ENCODE measurements around the gene NTSR1.

NTSR1 gene

DNA sequence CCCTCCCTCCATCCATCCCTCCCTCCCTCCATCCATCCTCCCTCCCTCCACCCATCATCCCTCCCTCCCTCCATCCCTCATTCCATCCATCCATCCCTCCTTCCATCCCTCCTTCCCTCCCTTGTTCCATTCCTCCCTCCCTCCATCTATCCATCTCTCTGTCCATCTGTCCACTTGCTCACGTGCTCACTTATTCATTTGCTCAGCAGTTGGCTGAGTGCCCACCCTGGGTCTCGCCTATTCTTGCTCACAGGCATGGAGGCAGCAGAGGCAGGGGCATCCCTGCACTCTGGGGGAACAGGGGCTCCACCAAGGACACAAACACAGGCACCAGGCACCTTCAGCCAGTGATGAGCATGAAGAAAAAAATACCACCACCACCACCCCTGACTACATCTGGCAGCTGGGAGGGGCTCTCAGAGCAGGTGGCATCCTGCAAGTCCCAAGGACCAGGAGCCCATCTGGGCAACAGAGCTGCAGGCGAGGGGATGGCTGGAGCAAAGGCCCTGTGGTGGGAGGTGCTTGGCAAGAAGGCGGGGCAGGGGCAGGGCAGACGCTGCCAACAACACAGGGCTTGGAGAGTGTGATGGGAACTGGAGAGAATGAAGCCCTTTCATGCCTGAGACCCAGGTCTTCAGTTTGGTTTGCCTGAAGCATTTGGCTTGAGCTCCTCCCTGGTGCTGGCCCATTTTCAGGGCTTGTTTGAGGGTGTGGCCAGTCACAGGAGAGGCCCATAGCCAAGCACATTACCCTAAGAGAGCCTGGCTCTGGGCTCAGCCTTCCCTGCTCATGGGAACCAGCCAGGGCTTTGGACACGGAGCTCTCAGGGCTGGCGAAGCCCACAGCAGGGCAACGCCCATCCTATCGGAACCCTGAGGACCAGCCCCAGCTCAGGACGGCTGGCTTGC is 47.4 kb downstream of the NTSR1 start:
- DNase-seq (ENCODE audit: low read depth in 2 of 2), result no peak

DNA sequence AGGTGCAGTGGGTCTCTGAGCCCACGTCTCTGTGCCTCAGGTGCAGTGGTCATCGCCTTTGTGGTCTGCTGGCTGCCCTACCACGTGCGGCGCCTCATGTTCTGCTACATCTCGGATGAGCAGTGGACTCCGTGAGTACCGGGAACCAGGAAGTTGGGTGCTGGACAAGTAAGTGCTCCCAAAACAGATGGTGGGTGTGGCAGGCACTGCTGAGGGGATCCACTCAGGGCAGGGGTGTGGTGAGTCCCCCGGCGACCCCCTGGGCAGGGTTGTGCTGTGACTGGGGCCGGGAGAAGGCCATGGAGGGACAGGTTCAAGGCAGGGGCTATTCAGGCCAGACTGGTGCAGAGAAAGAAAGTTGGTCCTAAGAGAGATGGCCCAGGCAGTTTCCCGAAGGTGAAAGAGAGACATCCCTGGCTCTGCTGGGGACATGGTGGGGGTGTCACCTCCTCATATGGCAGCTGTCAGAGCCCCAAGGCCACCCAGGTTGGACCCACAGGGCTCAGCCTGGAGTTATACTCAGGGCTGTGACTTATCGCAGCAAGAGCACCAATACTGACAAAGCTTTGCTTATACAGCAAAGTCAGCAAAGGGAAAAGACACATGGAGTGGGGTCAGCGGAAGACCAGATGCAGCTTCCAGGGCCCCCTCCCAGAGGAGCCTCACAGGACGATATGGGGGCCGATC is 49.7 kb downstream of the NTSR1 start:
- DNase-seq (ENCODE audit: low read depth in 2 of 2), result no peak

DNA sequence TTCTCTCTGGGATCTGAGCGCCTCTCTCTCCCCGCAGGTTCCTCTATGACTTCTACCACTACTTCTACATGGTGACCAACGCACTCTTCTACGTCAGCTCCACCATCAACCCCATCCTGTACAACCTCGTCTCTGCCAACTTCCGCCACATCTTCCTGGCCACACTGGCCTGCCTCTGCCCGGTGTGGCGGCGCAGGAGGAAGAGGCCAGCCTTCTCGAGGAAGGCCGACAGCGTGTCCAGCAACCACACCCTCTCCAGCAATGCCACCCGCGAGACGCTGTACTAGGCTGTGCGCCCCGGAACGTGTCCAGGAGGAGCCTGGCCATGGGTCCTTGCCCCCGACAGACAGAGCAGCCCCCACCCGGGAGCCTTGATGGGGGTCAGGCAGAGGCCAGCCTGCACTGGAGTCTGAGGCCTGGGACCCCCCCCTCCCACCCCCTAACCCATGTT is 51.4 kb downstream of the NTSR1 start:
- DNase-seq (ENCODE audit: low read depth in 2 of 2), result no peak

DNA sequence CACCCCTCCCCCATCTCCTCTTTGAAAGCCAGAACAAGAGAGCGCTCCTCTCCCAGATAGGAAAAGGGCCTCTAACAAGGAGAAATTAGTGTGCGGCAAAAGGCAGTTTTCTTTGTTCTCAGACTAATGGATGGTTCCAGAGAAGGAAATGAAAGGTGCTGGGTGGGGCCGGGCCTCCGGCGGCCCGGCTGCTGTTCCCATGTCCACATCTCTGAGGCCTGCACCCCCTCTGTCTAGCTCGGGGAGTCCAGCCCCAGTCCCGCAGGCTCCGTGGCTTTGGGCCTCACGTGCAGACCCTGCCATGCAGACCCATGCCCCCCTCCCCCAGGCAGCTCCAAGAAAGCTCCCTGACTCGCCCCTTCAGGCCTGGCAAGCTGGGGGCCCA is 51.8 kb downstream of the NTSR1 start:
- no peak for DNase-seq (ENCODE audit: low read depth in 2 of 2)

DNA sequence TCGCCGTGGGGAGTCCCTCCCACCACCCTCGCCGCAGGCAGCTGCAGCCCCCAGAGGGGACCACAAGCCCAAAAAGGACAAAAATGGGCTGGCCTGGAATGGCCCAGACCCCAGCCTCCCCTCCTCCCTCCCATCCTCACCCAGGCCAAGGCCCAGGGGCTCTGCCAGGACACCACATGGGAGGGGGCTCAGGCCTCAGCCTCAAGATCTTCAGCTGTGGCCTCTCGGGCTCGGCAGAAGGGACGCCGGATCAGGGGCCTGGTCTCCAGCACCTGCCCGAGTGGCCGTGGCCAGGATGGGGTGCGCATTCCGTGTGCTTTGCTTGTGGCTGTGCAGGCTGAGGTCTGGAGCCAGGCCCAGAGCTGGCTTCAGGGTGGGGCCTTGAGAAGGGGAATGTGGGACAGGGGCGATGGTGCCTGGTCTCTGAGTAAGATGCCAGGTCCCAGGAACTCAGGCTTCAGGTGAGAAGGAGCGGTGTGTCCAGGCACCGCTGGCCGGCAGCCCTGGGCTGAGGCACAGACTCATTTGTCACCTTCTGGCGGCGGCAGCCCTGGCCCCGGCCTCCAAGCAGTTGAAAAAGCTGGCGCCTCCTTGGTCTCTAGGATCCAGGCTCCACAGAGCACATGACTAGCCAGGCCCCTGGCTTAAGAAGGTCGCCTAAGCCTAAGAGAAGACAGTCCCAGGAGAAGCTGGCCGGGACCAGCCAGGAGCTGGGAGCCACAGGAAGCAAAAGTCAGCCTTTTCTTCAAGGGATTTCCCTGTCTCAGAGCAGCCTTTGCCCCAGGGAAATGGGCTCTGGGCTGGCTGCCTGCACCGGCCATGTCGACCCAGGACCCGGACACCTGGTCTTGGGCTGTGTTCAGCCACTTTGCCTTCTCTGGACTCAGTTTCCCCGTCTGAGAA is 52.5 kb downstream of the NTSR1 start:
- no peak for DNase-seq (ENCODE audit: low read depth in 2 of 2)

DNA sequence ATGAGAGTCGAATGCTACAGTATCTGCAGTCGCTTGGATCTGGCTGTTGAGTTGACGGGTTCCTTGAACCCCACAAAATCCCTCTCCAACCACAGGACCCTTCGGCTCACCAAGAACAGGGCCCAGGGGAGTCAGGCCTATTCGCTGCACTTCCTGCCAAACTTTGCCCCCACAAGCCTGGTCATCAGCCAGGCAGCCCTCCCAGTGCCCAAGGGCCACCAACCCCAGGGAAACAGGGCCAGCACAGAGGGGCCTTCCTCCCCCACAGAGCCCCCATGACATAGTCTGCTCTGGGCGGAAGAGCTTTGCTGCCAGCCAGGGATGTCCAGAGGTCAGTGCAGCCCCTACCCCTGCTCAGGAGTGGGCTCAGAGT is 53.1 kb downstream of the NTSR1 start:
- DNase-seq (ENCODE audit: low read depth in 2 of 2), result no peak

DNA sequence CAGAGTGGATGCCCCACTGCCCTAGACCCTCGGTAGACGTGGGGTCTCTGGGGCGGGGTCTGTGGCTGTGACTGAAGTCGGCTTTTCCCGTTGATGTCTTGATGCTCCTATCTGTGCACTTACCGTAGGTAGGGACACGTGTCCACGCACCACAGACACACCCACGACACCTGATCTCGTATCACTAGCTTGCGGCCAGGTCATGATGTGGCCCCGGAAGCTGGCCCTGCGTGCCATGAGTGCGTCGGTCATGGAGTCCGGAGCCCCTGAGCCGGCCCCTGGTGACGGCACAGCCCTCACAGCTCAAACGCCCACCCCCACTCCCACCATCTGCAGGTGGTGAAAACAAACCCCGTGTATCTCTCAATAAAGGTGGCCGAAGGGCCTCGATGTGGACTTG is 53.7 kb downstream of the NTSR1 start:
- no peak for DNase-seq (ENCODE audit: low read depth in 2 of 2)

DNA sequence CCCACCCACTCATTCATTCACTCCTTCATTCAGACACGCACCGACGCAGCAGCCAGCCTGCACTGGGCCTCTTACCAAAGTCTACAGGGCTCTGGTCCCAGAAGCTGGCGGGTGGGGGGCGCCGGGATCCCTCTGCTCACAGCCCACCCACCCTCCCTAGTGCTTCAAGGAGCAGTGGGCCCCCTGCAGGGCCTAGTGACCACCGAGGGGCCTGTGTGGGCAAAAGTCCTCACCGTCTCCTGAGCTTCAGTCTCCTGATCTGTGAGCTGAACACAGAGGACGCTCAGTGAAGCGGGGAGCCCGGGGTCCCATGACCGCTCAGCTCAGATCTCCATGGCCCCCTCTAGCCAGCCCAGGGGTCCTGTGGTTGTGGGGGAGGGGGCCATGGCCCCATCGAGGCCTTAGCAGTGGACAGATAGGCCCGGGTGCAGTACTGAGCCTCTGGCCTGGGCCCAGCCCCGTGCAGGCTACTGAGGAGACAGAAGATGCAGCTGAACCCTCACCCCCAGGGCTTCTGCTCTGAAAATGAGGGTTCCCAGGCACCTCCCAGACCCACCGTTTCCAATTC is 54.2 kb downstream of the NTSR1 start:
- no peak for DNase-seq (ENCODE audit: low read depth in 2 of 2)

DNA sequence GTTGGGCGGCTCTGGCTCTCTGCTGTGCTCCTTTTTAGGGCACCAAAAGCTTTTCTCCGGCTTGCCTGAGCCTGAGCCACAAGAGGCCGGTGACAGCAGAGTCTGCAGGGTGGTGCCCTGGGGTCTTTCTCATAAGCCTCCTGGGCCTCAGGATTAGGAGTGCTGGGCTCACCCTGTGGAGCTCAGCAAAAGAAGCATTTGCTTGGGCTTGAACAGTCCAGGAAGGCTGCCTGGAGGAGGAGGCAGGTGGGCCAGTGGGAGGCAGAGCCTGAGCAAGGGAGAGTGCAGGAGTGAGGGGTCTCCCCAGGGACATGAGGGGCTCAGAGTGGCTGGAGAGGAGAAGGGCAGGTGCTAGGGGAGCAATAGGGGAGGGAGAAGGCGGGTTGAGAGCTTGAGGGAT is 54.8 kb downstream of the NTSR1 start:
- DNase-seq (ENCODE audit: low read depth in 2 of 2), result no peak

DNA sequence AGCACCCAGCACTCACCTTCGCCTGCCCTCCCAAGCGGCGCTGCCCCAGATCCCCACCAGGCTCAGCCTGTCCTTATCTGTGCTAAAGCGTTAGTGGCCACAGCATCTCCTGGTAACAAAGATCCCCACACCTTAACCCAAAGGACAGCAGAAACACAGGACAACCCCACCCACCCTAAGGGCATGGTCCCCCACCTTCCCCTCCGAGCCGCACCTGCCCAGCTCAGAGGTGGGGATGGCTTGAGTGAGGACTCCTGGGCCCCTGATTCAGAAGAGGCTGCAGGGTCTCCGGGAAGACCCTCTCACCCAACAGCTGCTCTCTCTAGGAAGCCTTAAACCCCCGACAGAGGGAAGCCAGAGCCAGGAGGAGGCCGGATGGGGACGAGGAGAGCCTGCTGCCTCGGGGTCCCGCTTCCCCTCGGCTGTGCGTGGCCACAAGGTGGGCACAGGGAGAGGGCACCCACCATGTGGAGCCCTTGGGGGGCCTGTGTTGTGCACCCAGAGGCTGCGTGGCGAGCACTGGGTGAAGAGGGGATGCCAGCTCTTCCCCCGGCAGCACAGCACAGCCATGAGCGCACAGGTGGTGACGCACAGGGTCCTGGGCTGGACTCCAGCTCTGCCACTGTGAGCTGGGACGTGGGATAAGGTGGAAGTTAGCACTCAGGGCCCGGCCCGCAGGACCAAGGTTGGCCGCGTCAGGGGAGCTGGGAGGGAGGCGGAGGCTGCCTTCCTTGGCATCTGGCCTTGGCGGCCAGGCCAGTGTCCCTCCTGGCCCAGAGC is 55.7 kb downstream of the NTSR1 start:
- DNase-seq (ENCODE audit: low read depth in 2 of 2), result no peak

DNA sequence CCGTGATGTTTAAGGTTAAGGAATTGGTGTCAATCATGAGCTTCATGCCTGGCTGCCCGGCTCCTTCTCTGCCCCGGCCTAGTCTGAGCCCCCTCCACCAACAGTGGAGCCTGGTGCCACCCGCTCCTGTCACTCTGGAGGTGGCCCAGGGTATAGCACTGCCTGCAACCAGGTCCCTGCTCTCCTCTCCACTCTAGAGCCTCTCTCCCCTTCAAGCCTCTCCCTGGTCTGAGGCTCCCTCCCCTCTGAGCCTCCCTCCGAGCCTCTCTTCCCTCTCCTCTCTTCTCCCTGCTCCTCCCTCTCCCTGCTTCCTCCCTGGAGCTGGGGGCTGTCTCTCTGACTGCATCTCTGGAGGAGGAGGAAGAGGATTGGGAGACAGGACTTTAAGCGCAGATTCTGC is 56.4 kb downstream of the NTSR1 start:
- DNase-seq (ENCODE audit: low read depth in 2 of 2), result no peak

DNA sequence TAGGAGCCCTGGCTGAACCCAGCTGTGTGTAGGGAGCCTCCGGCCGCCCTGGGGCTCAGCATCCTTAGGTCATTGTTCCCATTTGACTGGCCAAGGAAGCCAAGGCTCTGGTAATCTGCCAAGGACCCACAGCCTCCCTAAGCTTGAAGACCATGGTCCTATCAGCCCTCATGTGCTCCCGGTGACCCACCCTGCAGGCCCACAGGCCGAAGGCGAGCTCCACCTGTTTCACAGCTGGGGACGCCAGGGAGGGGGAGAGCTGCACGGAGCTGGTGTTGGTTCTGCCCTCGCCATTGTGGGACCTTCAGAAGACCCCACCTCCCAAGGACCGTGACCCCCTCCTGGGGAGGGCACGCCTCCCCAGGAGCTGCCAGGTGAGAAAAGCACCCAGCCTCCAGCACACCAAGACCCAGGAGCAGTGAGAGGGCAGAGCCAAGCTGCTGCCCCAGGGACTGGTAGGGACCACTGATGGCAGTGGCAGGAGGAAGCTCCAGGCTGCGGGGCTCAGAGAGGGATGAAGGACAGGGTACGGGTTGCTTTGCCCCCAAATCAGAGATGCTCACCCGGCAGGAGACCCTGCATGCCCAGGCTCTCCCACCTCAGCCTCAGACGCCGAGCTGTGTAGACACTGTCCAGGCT is 56.9 kb downstream of the NTSR1 start:
- DNase-seq (ENCODE audit: low read depth in 2 of 2), result no peak

DNA sequence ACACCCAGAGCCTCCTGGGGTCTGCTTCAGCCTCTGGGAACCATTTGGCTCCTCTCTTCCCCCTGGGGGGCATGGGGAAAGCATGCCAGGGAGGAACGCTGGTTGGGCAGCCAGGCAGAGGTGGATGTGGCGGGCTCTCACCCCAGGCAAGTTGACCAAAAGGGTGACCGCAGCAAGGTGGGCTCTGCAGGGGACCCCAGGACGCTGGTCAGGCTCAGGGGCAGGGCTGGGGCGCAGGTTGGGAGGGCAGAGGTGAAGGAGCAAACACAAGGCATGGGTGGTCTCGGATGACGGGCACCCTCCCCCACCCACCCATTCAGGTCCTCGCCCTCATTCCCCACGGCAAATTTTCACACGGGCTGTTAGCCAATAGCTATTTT is 57.4 kb downstream of the NTSR1 start:
- no peak for DNase-seq (ENCODE audit: low read depth in 2 of 2)

DNA sequence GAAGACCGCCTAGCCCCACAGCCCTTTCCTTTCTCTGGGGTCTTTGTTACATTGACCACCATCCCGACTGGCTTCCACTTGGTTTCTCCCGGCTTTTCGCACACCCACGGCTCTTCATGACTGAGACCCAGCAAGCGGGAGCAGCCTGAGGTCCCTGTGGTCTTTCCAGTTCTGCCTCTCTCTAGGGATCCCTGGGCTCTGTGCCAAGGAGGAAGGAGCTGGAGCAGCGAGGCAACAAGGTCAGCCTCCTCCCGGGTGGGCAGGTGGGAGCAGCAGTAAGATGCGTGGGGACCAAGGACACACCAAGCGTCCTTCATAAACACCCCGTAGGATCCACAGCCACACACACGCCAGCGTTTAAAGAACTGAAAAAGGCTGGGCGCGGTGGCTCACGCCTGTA is 58.1 kb downstream of the NTSR1 start:
- DNase-seq (ENCODE audit: low read depth in 2 of 2), result no peak

DNA sequence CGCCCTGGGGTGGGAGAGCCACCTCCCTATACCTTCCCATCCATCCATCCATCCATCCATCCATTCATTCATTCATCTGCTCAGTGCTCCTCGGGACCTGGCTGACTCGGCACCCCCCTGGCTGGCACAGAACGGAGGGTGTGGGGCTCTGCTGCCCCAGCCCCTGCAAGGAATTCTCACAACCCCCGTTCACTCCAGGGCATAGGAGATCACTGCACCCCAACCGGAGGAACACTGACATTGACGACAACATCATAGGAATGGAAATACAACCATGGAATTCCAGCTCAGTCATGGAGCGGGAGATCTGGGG is 59.6 kb downstream of the NTSR1 start:
- DNase-seq (ENCODE audit: low read depth in 2 of 2), result no peak

DNA sequence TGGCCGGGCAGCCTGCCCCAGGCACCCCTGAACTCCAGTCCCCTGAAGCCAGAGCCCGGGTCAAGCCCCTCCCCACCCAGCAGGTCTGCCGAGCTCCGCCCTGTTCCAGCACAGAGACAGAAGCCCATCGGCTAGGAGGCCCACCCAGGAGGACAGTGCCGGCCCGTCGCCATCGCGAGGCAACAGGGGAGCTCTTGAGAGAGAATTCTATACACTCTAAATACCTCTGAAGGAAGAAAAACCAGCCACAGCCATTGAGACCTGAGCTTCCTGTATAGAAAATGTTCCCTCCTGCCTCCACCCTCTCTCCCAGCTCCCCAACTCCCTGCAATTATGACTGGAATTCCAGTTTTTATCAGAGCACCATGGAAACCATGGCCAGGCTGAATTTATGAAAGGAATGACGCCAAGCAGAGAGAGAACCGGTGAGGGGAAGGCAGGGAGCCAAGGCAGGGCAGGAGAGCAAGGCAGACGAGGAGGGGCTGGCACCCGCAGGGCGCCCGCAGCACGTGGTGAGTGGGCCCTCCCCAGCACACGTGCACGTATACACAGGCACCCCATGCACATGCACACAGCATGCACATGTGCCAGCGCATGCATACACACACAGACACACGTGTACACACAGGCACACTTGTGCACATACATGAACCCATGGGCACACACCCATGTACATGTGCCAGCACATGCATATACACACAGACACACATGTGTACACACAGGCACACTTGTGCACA is 60.1 kb downstream of the NTSR1 start:
- DNase-seq (ENCODE audit: low read depth in 2 of 2), result no peak

DNA sequence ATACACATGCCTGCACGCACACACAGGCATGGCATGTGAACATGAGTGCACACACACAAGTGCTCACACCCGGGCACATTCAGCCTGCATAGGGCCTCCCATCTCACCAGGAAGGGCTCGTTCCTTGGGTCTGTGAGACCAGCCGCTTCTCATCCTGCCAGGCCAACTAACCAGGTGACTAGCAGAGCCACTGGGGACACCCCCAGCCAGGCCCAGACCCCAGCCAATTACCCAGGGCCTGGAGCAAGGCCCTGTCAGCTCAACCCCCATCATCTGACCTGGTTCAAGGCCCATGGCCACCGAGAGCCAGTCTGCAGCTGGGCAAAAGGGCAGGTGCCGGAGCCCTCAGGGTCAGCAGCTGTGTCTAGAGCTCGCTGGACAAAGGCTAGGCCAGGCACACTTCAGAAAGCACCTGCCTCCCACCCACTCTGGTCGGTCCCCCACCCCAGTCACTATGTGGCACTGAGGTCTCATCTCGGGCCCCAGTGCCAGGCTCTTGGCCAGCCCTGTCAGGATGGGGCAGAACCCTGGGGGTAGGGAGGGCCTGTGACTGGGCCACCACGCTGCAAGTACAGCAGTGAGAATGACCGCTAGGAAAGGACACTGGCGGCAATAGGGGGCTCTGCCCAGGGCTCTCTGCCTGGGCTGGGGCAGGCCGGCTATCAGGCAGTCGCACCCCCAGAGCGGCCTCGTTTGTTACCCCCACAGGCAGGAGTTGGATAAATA is 60.9 kb downstream of the NTSR1 start:
- no peak for DNase-seq (ENCODE audit: low read depth in 2 of 2)

DNA sequence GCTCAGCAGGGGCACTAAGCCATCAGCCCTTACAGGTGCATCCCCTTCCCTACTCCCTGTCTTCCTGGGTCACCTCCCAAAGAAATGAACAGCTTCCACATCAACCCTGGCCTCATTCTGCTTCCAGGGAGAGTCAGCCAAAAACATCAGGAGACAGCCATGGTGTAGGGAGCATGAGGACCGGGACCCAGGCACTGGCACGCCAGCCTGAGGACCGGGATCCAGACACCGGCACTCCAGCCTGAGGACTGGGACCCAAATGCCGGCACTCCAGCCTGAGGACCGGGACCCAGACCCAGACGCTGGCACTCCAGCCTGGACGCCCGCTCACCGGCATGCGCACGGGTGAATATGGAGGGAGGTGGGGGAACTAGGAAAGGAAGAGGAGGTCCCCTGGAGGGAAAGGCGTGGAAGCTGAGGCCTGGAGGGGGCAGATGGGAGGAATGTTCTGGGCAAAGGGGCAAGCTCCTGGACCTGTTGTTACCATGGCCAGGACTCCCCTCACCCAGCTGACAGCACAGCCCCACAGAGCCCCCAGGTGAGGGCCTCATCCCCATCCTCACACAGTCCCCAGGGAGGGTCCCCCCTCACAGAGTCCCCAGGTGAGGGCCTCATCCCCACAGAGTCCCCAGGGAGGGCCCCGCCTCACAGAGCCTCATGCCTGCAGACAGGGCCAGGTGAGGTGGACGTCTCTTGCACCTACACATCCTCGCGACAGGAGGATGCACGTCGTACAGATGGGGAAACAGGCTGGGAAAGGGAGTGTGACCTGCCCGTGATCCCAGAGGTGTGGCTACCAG is 61.7 kb downstream of the NTSR1 start:
- no peak for DNase-seq (ENCODE audit: low read depth in 2 of 2)

DNA sequence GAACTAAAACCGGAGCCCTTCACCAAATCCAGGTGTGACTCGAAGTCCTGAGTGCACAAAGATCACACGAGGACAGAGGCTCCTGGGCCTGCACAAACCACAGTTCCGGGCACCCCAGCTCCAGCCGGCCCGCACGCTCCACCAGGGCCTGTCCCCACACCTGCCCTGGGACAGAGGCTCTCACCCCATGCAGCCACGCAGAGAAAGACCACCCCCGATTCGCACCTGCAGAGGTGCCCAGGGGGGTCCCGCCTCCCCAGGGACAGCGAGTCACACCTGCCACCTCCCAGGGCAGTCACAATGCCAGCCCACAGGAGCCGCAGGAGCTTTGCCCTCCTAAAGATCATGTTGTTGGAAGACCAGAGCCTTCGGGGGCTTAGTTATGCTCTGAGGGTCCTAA is 62.3 kb downstream of the NTSR1 start:
- no peak for DNase-seq (ENCODE audit: low read depth in 2 of 2)
